Stimulated activated CD4-positive, alpha-beta T cell treated with anti-CD3 and anti-CD28 coated beads, Interleukin-15, amount 100 ng/mL, for 1 hour (primary cell): ENCODE results near the gene EIPR1.
"Not testable (repeated sequence)": the region's sequence is repeated elsewhere in the genome, so short reads cannot be mapped to it uniquely, and the experiment has no call there.

Source experiments
- DNase-seq, 2 donors: peaks; one replicate each; pipeline ENCODE4 v3.0.0-alpha.2; 2020; ENCODE audit warnings: low read depth in 1 of 2, low spot score in 1 of 2

Gene EIPR1

GRCh38 chr2:3291113-3291512, 86.5 kb downstream of the EIPR1 start:
- DNase-seq = no peak

- no peak for DNase-seq
Observed at GRCh38 chr2:3290655-3291054, 87.0 kb downstream of the EIPR1 start.

GRCh38 chr2:3289971-3290370, 87.6 kb downstream of the EIPR1 start:
- DNase-seq = no peak

- DNase-seq = no peak
Observed at GRCh38 chr2:3289526-3289925, 88.1 kb downstream of the EIPR1 start.

- no peak for DNase-seq
Observed at GRCh38 chr2:3289171-3289515, 88.5 kb downstream of the EIPR1 start.

- DNase-seq = no peak
Observed at GRCh38 chr2:3288470-3289170, 89.0 kb downstream of the EIPR1 start.

GRCh38 chr2:3287896-3288295, 89.7 kb downstream of the EIPR1 start:
- no peak for DNase-seq

- not testable (repeated sequence) for DNase-seq
Observed at GRCh38 chr2:3286646-3287036, 91.0 kb downstream of the EIPR1 start.

- no peak for DNase-seq
Observed at GRCh38 chr2:3285901-3286645, 91.5 kb downstream of the EIPR1 start.

- DNase-seq = no peak
Observed at GRCh38 chr2:3284657-3285630, 92.7 kb downstream of the EIPR1 start.

GRCh38 chr2:3283876-3284656, 93.6 kb downstream of the EIPR1 start:
- DNase-seq = not testable (repeated sequence)

GRCh38 chr2:3283206-3283605, 94.4 kb downstream of the EIPR1 start:
- DNase-seq = no peak

- no peak for DNase-seq
Observed at GRCh38 chr2:3282056-3282998, 95.3 kb downstream of the EIPR1 start.

GRCh38 chr2:3280683-3281520, 96.7 kb downstream of the EIPR1 start:
- DNase-seq = no peak

GRCh38 chr2:3280197-3280596, 97.4 kb downstream of the EIPR1 start:
- no peak for DNase-seq

GRCh38 chr2:3279236-3279960, 98.2 kb downstream of the EIPR1 start:
- no peak for DNase-seq

- no peak for DNase-seq
Observed at GRCh38 chr2:3278521-3279218, 98.9 kb downstream of the EIPR1 start.
